ENCODE results near the gene AGFG2. TPM values are rescaled to one million over a fixed set of nuclear protein-coding genes. Genes with fewer than 3 reads are reported as not detected.

AGFG2 gene
- total and polyA plus RNA-seq, 10 of the 15 experiments (the other 5 are each of a cell fraction or from before 2014, with no cell fraction given), result 0.90 to 71.5 (median 25.4) TPM

GRCh38 chr7:100568896-100569844 lies 30.2 kb downstream of the AGFG2 start (continued):
- TF ChIP-seq BCLAF1 (IDR thresholded peaks at IDR 0.05) (no peak), TCF3 (IDR thresholded peaks at IDR 0.05; ENCODE audit: borderline replicate concordance, insufficient read depth, low read depth, low read length) (no peak), EGR1 (IDR thresholded peaks at IDR 0.05; ENCODE audit: borderline replicate concordance in 1 of 2, low read depth in 2 of 2, low read length in 2 of 2) (no peak), ZBTB4 (CRISPR knock-in tag; IDR thresholded peaks at IDR 0.05) (no peak)

All from GM12878 (cell line).